HG03095 (cell line): Measurements from ENCODE around the gene UBR4.
"Not testable (repeated sequence)": the region's sequence is repeated elsewhere in the genome, so short reads cannot be mapped to it uniquely, and the experiment has no call there.

Source experiments
- ATAC-seq: cut with Tn5 transposase; IDR thresholded peaks from one replicate; pipeline ENCODE4 v1.9.1; 2021; ENCODE audit warnings: moderate library complexity; ENCODE audit not compliant: unreplicated experiment

UBR4 gene

DNA sequence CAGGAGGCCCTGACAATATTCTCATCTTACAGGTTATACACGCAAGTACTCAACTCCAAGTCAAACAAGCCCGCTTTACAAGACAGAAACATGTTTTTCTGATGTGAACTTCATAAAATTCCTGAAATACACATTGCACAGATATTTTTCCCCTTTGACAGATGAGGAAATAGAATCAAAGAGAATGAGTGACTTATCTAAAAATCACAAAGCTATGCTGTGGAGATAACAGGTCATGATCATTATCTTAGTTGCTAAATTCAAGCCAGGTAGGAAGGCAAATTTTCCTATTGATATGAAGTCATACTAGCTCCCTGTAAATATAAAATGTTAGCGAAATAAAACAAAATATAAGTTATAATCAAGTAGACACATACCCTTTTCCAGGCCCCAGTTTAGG is 18.3 kb downstream of the UBR4 start:
- ATAC-seq, result no peak

DNA sequence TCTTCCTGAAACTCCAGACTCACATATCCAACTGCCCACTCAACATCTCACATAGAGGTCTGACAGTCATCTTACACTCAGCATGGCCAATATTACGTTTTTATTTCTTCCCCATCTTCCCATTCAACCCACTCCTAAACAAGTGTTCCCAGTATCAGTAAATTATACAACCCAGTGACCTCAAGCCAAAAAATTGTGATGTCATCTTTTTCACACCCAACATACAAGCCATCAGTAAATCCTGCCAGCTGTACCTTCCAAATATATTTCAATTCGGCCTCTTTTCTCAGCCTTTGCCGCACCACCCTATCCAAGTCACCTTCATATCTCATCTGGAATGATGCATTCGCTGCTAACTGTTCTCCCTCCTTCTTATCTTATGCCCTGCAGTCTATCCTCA is 19.6 kb downstream of the UBR4 start:
- ATAC-seq, result no peak

DNA sequence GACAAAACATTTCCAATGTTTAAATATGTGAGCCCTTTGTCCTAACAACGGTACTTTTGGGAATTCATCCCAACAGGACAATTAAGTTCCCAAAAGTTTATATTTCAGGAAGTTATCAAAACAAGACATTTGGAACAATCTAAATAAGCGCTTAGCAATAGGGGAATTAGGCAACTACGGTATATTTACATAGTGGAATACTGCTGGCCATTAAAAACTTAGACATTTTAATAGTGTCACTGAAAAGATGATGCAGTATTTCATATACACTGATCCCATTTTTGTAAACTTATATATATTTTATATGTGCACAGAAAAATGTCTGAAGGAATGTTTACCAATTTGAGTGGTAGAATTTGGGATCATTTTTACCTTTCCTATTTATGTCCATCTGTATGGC is 20.8 kb downstream of the UBR4 start:
- no peak for ATAC-seq

DNA sequence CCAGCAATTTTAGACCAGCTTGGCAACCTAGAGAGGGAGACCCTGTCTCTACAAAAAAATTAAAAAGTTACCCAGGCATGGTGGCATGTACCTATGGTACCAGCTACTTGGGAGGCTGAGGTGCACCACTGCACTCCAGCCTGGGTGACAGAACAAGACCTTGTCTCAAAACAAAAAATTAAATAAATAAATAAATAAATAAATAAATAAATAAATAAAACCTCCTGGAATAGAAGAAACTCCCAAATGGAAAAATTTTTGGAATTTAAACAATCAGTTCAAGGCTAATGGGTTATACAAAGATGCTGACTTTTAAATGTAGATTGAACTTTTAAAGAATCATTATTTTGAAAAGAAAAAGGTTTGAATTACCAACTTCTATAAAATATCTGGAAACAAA is 22.2 kb downstream of the UBR4 start:
- ATAC-seq, result no peak

DNA sequence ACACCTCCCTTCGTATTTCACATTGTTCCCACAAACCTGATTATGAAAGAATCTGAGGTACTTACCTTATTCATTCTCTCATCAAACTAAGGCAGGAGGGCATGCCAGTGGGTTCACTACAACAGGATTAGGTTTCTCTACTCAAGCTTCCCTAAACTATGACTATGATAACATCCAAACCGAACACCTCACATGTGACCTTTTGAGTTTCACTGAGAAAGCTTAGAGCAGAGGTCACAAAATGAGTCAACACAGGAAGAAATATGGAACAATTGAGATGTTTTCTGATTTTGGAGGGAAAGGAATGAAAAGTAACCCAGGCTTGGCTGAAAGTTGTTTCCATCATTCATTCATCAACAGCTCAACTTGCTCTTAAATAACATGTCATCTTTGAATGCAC is 24.1 kb downstream of the UBR4 start:
- ATAC-seq, result no peak

DNA sequence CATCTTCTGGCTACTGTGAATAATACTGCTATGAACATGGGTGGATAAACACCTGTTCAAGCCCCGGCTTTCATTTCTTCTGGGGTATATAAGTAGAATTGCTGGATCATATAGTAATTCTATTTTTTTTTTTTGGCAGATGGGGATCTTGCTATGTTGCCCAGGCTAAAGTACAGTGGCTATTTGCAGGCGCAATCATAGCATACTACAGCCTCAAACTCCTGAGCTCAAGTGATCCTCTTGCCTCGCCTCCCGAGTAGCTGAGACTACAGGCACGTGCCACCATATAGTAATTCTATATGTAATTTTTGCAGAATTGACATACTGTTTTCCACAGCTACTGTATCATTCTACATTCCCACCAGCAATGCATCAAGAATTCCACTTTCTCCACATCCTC is 27.8 kb downstream of the UBR4 start:
- no peak for ATAC-seq

DNA sequence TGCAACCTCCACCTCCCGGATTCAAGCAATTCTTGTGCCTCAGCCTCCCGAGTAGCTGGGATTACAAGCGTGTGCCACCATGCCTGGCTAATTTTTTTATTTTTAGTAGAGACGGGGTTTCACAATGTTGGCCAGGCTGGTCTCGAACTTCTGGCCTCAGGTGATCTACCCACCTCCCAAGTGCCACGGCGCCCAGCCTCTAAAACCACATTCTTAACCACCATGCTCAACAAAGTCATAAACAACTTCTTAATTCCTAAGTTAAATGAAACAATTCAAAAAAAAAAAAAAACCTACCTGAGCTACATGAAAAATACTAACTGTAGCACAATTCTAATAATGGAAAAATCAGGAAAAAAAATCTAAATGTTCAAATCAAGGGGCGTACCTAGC is 29.8 kb downstream of the UBR4 start:
- not testable (repeated sequence) for ATAC-seq

DNA sequence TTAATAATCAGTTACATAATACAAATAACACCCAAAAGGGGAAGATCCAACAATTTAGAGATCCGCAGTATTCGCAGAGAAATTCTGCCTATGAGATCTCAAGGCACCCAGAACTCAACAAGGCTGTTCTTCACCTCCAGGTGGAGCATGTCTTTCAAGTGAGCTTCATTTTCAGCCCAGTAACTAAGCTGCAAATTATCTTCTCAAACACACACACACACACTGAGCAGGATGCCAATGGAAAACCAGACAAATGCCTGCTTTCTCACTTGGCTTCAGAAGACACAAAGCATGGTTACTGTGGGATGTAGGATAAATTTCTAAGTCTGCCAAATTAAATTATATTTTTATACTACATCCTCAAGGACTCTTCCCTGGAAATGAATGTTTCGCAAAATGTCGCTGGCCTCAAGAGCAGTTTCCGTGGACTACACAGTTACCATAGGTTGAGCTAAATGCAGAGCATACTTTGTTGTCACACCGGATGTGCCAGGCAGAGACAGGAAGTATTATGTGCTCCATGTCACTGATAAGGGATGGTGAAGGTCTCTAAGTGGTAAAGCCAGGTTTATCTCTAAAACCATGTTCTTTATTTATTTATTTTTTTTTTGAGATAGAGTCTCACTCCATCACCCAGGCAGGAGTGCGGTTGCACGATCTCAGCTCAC is 30.3 kb downstream of the UBR4 start:
- ATAC-seq, result no peak

DNA sequence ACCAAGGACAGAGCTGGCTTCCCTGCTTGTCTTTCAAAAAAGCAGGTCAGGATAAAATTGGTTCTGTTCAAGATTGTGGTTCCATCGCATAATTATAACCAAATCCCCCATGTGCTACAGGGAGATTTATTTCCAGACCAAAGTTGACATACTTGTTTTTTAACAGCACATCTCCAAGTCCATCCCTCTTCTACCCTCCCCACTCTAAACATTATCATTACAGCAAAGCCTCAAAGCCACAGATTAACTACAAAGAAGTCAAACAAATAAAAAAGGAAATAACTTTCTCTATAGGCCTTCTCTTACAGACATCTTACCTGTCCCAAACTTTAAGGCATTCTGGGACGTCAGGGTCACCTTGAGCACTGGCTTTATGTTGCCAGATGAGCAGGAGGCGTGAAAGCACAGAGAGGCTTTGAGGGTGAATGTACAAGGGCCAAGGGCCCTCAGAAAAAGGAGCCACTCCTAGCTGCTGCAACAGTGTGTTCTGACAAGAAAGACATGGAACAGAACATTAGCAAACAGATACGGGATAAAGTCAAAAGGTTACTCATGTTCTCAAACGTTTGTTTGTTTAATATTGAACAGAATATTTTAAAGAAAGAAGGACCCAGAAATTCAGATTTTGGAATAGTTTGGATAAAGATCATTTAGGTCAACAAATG is 31.2 kb downstream of the UBR4 start:
- ATAC-seq, result no peak

DNA sequence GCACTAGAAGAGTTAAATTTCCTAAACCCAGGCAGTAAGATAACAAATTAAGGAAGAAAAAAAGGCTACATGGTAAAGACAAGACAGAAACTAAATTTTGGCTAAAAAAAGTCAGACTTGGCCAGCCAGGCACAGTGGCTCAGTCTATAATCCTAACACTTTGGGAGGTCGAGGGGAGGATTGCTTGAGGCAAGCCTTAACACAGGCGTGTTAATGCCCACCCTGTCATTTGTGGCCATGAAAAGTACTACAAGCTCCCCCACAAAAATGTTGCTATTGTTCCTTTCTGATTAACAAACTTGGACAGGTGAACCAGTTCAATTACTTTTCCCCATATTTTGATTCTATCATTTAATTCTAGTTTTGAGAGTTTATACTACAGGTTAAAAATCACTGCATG is 32.3 kb downstream of the UBR4 start:
- no peak for ATAC-seq

DNA sequence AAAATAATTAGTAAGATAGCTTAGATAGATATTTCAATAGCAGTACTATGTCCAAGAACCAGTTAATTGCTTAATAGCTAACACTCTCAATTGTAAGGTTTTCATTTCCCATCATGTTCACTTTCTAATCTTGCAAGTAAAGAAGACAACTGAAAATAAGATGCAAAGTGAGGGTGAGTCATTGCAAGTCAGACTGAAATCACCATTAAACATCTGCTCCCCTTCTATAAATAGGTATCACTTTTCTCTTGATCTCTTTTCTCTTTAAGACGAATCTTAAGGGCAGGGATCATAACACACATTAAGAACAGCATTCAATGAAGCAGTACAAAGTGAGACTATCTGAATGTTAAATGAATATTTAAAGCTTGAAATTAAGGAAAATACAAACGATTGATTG is 40.4 kb downstream of the UBR4 start:
- peak; percentile 72 for ATAC-seq

DNA sequence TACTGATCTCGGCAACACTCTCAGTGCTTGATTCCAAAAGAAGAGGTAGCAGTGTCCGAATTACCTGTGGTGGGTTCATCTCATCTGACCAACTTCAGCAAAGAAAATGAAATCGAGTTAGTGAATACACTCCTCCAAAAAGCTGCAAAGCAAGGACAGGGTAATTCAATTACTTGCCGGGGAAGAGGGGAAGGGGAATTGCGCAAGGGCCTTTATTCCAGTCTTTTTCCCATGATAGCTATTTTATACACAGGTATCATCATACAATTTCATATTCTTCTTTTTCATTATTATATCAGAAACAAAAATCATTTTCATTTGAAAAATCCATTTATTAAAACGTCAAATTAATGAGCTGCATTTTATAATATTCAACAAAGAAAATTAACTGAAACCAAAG is 42.9 kb downstream of the UBR4 start:
- ATAC-seq, result no peak

DNA sequence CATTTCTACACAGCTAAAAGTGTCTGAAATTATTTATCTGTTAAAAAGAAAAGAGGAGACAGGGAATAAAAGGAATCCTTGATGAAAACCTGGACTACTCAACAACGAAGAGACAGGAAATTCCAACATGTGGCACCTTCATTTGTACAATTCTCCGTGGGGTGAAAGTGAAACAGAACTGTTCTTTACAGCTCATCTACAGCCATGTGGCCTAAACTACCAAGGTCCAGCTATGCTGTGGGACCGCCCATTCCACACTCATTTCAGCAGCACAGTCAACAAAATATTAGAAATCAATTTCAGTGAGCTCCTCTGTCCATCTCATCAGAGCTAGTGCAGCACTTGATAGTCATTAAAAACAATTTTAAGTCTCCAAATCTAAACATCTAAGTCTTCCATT is 44.0 kb downstream of the UBR4 start:
- ATAC-seq, result no peak

DNA sequence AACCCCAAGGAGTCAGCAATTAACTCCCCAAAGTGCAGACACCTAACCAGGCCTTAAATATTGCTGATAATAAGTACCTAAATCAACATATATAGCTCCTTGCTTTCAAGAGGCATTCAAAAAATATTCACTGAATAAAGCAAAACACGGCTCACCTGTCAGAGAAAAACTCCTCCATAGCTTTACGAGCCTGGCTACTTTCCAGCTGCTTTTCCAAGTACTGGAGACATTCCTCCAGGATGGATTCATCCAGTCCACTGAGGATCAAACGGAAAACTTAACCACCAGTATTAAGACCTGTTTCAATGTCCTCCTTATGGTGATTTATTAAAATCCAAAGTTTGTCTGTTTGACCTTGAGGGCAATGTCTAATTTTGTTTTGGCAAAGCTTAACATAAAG is 44.6 kb downstream of the UBR4 start:
- no peak for ATAC-seq

DNA sequence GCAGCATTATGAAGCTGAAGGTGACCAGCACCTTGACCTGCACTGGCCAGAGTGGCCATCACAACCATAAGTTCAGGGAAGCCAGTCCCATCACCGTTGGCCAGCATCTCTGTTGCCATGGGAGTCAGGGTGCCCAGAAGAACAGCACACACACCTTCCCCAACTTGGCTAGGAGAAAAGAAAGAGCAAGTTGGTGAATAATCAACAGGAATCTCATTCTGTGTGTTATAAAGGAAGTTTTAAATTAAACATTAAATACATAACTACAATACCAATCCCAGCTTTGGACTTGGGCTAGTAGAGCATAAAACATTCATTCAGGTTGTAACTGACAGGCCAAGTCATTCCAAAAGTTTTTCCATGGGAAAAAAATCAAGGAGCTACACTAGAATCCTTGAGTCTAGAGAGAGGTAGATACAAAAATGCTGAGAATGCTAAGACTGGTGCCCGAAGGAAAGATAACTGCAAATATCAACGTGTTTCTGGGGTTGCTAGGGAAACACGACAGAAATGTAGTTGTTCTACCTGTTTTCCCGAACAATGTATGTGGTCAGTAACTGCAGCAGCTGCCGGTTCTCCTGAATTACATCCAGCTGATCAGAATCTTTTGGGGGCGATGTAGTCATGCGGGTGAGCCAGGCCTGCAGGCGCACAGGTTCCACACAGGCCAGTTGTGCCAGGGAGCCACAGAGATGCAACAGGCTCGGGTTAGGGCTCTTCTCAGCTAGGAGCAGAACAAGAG is 45.6 kb downstream of the UBR4 start:
- no peak for ATAC-seq

DNA sequence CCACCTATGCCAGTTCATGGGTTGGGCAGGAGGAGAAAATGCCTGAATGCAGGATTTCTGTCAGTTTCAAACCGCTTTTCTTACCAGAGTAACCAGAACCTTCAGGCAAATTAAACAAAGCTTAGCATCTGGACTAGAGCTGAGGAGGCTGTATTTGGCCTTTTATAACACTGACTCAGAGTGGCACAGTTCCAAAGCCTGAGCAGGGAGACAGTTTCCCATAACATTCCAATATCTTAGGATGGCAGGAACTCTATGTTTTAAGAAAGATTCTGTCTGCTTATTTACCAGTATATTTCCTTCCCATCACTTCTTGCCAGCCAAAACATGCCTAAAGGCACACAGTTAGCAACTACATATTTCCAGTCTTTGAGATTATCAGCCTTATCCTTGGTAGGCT is 46.8 kb downstream of the UBR4 start:
- ATAC-seq, result no peak

DNA sequence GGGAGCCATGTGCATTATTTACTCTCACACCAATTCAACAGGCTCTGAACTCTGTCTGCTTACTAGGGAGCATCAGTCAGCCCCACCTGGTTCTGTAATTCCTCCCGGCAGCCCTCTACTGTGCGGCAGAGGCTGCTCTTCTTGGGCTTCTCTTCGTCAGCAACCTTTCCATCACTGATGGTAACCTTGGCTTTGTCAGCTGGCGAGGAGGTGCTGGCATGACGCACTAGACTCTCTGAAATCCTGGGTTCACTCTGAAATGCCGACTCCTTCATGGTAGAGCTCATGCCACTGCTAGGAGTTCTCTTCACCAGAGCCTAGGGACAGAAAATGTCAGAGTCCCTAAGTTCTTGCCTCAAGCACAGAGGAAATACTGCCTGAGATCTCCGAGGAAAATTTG is 49.2 kb downstream of the UBR4 start:
- ATAC-seq, result no peak

DNA sequence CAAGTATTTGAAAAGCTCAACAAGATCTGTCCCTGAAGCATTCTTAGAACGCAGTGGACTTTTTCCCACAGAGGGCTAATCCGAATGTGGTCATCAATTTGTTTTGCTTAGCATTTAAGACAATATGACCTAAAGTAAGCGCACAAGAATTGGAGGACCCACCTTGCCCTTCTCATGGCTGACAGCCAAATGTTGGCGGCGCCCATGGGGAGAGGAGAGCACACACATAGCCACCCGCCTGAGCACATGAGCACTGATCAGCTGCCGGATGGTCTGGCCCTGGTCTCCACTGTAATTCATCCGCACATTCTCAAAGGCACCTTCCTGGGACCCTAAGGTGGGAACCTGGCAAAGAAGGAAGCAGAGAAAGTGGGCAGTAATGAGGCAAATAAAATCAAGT is 52.4 kb downstream of the UBR4 start:
- no peak for ATAC-seq

DNA sequence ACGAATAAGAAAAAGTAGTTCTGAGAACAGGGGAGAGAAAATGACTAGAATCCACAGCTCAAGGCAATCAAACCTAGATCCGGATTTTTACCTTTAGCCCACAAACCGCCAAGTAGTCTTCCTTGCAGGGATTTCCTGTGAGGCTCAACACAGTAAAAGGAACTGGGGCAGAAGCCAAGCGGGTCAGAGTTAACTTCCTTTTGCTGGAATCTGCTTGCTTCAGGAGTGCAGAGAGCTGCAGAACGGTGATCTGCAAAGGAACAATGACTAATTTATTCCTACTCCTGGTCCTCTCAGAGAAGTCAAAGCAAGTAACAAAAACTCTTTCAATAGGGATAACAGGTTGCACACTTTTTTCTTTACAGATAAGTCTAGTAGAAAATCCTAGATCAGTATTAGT is 53.4 kb downstream of the UBR4 start:
- no peak for ATAC-seq

DNA sequence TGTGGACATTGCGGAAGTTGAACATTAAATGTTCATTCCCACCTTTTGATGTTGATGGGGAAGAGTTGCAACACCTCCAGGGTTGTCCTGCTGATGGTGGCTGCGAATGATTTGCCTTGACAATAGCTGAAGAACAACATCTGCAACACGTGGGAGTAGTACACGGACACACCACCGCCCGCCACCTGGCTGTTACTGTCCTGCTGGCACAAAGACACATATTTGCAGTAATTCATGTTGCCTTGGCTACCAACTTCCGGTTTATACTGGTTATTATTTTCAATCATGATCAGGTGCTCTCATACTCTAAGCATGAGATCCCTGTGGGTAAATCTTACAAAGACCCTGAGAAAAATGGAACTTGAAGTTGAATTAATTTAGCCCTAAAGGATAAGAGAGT is 55.2 kb downstream of the UBR4 start:
- no peak for ATAC-seq

DNA sequence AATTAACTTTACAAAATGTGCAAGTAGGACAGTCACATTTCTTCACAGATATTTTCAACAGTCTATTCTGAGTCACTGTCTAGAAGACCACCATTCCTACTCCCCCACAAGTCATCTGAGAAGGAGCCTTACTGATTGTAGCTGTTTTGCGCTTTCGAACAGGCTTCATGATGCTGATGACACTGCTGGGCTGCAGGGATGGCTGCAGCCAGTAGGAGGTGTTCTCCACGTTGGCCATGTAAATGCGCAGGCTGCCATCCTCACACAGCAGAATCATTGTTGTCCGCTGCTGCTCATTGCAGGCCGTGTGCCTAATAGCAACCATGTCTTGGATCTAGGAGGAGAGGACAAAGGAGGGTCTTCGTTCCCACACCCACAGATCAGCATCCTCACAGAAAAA is 56.9 kb downstream of the UBR4 start:
- no peak for ATAC-seq

DNA sequence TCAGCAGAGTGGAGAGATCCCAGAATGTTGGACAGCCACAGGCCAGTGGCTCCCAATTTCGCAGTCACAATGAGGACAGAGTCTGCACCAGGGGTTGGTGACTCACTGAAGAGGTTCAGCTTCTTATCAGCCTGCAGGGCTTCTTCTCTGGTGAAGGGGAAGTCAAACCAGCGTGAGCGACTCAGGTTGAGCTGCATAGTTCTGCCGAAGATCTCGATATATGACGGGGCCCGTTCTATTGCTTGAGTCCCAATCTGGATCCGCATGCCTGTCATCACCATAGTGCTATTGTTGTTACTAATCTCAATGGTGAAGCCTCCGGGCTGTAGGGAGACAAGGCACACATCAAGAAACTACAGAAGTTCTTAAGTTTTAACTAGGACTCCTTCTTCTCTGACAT is 58.5 kb downstream of the UBR4 start:
- no peak for ATAC-seq
